Caco-2 (cell line): ENCODE measurements around the gene PARK7. TPM values are rescaled to one million over a fixed set of nuclear protein-coding genes. Genes with fewer than 3 reads are reported as not detected.
"Not testable (repeated sequence)": the region's sequence is repeated elsewhere in the genome, so short reads cannot be mapped to it uniquely, and the experiment has no call there.

Experiments
- BruUV-seq: library from RNA; stranded (reverse); fragments of 400-500 nt; replicated peaks from 2 replicates; lab custom pipeline; 2021; lab: Mats Ljungman, UMichigan
- CTCF ChIA-PET: fragments of 300-600 bp; sonication (Branson Sonifier 250); formaldehyde crosslinking; loops from one replicate; lab custom pipeline; 2022; ENCODE audit warnings: antibody characterized with exemption; lab: Charles Lee
- POLR2A ChIA-PET: fragments of 300-600 bp; sonication (Branson Sonifier 250); formaldehyde crosslinking; loops from one replicate; lab custom pipeline; 2022; ENCODE audit warnings: antibody characterized with exemption; lab: Charles Lee
- DNase-seq, 2 experiments: peaks; one replicate each; pipeline versions ENCODE4 v3.0.0 to v3.0.0-alpha.2; 2020 to 2022
- H3K27me3 ChIP-seq: replicated peaks from 2 replicates; pipeline ENCODE4 v1.6.0; 2011; ENCODE audit warnings: low read length; ENCODE audit not compliant: control insufficient read depth, insufficient read depth
- H3K36me3 ChIP-seq: 2 replicates; pipeline ENCODE4 v1.5.1; 2011; ENCODE audit warnings: low read length; ENCODE audit not compliant: control insufficient read depth, insufficient read depth
- H3K4me1 ChIP-seq: fragments of 250-450 bp; sonication (Bioruptor Pico); 2 replicates; pipeline ENCODE4 v1.5.1; 2020; ENCODE audit warnings: mild to moderate bottlenecking
- H3K4me3 ChIP-seq: 2 replicates; pipeline ENCODE4 v1.5.1; 2011; ENCODE audit warnings: low read depth, mild to moderate bottlenecking, control low read depth, low read length
- H3K9me3 ChIP-seq: fragments of 250-450 bp; sonication (Bioruptor Pico); 2 replicates; pipeline ENCODE4 v1.5.1; 2020; ENCODE audit warnings: mild to moderate bottlenecking, moderate library complexity
- H3K27ac Mint-ChIP-seq: one replicate; pipeline ENCODE4 v1.8.0; 2022; ENCODE audit warnings: mixed read lengths; ENCODE audit not compliant: unreplicated experiment
- H3K27me3 Mint-ChIP-seq: one replicate; pipeline ENCODE4 v1.8.0; 2022; ENCODE audit warnings: mixed read lengths; ENCODE audit not compliant: insufficient read depth, unreplicated experiment
- H3K36me3 Mint-ChIP-seq: one replicate; pipeline ENCODE4 v1.8.0; 2022; ENCODE audit warnings: mild to moderate bottlenecking, mixed read lengths; ENCODE audit not compliant: insufficient read depth, unreplicated experiment
- H3K4me1 Mint-ChIP-seq: one replicate; pipeline ENCODE4 v1.8.0; 2022; ENCODE audit warnings: low read depth, mixed read lengths; ENCODE audit not compliant: unreplicated experiment
- H3K4me3 Mint-ChIP-seq: one replicate; pipeline ENCODE4 v1.8.0; 2022; ENCODE audit warnings: mild to moderate bottlenecking, moderate library complexity, mixed read lengths; ENCODE audit not compliant: unreplicated experiment
- H3K9me3 Mint-ChIP-seq: one replicate; pipeline ENCODE4 v1.8.0; 2022; ENCODE audit warnings: mixed read lengths; ENCODE audit not compliant: unreplicated experiment
- intact Hi-C: fragments of 100-400 bp; cut with micrococcal nuclease; formaldehyde crosslinking; loops from one replicate; pipeline ENCODE4 v1.10.0; 2022; ENCODE audit not compliant: unreplicated experiment
- total RNA-seq: library from RNA; stranded (reverse); gene quantifications from 2 replicates; pipeline ENCODE4 v1.2.3, GENCODE V29; 2022
- TF ChIP-seq, protein P1 (sequence below), 2 experiments: fragments of 200-600 bp in 1 of 2; IDR thresholded peaks; 1 replicate in 1 of 2; 2 replicates in 1 of 2; pipeline versions ENCODE4 v1.5.1 to v1.8.0; 2011 to 2022; ENCODE audit warnings: antibody characterized with exemption in 1 of 2, control low read depth in 1 of 2, inconsistent platforms in 1 of 2, low read depth in 1 of 2, low read length in 1 of 2, mild to moderate bottlenecking in 1 of 2, moderate library complexity in 1 of 2; ENCODE audit not compliant: insufficient read depth in 1 of 2, severe bottlenecking in 1 of 2, unreplicated experiment in 1 of 2

Gene PARK7
- total RNA-seq, 1 experiment from 2014 or later = 293 TPM

DNA sequence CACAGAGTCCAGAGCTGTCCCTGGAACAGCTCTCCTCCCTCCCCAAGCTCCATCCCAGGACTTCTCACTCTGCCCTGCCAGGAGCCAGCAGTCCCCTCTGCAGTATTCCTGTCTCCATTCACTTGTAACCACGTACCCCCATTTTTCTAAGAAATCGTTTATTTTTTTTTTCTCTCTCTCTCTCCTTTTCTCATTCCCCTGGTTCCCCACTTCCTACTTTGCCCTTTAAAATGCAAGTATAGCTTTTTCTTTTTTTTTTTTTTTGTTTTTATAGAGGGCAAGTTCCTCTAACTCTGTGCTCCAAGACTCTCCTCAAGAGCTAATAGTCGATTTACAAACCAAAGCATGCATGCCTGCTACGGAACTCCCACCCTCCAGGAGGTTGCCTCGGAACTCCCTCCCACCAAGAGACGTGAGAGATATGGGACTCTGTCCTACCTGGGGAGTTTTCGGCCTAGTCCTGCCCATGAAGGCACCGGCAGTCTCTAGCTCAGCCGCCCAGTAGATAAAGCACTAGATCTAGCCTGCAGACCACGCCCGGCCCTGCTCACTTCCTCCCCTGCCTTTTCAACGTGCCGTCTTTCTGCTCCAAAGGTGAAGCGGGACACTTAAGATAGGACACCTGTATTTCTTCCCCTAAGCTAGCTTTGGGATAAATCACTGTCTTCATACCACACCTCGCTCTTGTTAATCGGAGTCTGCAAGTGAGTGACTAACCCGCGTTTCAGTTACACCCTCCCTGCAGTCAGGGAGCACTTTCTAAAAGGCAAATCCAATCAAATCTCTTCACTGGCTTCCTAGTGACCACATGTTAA lies 48.6 kb upstream of the PARK7 start:
- Histone ChIP-seq H3K4me1 (peaks cover 7% of the 10 kb centered on the region; the same call in 1 of the 2 replicates), H3K9me3 (no peaks in the 10 kb centered on the region), H3K36me3 (no peaks in the 10 kb centered on the region), H3K27me3 (no peaks in the 10 kb centered on the region), H3K4me3 (no peak overlapping the region)
- POLR2A ChIA-PET = interaction anchor here (0.6 to 0.7 kb wide), 2 partner anchors 27 to 208 kb away, joined by 3 to 7 read pairs; no protein-coding TSS in a partner anchor
- H3K4me1 Mint-ChIP-seq = peaks cover 12% of the 10 kb centered on the region
- H3K4me3 Mint-ChIP-seq = no peak overlapping the region
- H3K36me3 Mint-ChIP-seq = no peaks in the 10 kb centered on the region
- TF ChIP-seq, protein P1, sequence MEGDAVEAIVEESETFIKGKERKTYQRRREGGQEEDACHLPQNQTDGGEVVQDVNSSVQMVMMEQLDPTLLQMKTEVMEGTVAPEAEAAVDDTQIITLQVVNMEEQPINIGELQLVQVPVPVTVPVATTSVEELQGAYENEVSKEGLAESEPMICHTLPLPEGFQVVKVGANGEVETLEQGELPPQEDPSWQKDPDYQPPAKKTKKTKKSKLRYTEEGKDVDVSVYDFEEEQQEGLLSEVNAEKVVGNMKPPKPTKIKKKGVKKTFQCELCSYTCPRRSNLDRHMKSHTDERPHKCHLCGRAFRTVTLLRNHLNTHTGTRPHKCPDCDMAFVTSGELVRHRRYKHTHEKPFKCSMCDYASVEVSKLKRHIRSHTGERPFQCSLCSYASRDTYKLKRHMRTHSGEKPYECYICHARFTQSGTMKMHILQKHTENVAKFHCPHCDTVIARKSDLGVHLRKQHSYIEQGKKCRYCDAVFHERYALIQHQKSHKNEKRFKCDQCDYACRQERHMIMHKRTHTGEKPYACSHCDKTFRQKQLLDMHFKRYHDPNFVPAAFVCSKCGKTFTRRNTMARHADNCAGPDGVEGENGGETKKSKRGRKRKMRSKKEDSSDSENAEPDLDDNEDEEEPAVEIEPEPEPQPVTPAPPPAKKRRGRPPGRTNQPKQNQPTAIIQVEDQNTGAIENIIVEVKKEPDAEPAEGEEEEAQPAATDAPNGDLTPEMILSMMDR (IDR thresholded peaks at IDR 0.05; ENCODE audit: insufficient read depth in 1 of 2, low read depth in 1 of 2, low read length in 1 of 2, severe bottlenecking in 1 of 2, unreplicated experiment in 1 of 2) = no peak
- CTCF ChIA-PET = interaction anchor here (1.1 kb wide), 1 partner anchor 105 kb away, joined by 4 read pairs; no protein-coding TSS in a partner anchor
- no peaks in the 10 kb centered on the region for H3K27me3 Mint-ChIP-seq
- no peak for DNase-seq
- BruUV-seq = no TSS peak
- intact Hi-C loops = no loop called here
- no peaks in the 10 kb centered on the region for H3K9me3 Mint-ChIP-seq
- no peak overlapping the region for H3K27ac Mint-ChIP-seq

DNA sequence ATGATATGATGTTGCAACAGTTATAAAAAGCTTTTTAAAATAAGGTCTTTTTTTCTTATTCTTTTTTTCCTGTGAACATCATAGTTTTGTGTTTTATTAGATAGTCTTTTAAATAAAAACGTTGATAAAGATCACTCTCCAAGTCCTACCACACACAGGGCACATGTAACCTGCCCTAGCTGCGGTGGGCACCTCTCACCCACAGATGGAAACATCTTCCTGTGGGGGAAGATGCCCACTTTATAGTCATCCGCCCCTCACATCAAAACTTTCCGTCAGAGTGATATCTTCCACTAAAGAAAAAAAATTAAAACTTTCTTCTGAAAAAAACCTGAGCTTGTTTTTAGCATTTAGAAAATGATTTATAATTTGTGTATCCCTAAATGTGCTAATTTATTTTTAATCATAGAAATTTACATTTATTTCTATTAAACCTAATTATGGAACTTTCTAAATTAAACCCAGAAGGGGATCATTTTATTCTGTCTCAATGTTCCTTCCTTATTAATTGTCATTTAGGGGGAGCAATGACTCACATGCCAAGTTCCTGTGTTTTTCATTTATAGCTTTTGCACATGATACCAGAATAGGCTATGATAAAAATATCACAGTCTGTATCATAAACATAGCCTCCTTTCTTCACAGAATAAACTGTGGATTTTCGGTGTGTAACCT lies 45.5 kb upstream of the PARK7 start:
- BruUV-seq = no TSS peak
- no peaks in the 10 kb centered on the region for H3K9me3 ChIP-seq
- intact Hi-C loops = no loop called here
- Mint-ChIP-seq H3K27me3 (no peaks in the 10 kb centered on the region), H3K4me1 (peaks cover 12% of the 10 kb centered on the region), H3K4me3 (no peak overlapping the region), H3K9me3 (no peaks in the 10 kb centered on the region), H3K36me3 (no peaks in the 10 kb centered on the region), H3K27ac (no peak overlapping the region)
- DNase-seq = no peak
- H3K27me3 ChIP-seq = no peaks in the 10 kb centered on the region
- H3K36me3 ChIP-seq = no peaks in the 10 kb centered on the region
- CTCF ChIA-PET = no interaction called here
- no peak overlapping the region for H3K4me3 ChIP-seq
- H3K4me1 ChIP-seq = peaks cover 7% of the 10 kb centered on the region; the same call in 1 of the 2 replicates
- POLR2A ChIA-PET = no interaction called here
- TF ChIP-seq, protein P1 (IDR thresholded peaks at IDR 0.05; ENCODE audit: insufficient read depth in 1 of 2, low read depth in 1 of 2, low read length in 1 of 2, severe bottlenecking in 1 of 2, unreplicated experiment in 1 of 2) = no peak

DNA sequence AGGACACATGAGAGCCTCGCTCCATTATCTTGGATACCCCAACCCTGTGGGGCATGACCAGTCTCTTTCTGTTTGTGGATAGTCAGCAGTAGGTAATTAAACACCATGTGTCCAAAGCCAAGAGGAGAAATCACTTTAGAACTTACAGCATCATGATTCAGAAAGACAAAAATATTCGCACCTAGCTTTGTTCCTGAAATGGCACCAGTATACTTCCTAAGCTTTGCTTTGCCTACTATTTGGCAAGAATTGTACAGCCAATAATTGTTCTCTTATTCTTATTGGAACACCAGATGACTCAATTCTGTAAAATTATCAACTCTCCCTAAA lies 45.0 kb upstream of the PARK7 start:
- H3K9me3 Mint-ChIP-seq = no peaks in the 10 kb centered on the region
- no peak overlapping the region for H3K4me3 Mint-ChIP-seq
- Histone ChIP-seq H3K27me3 (no peaks in the 10 kb centered on the region), H3K9me3 (no peaks in the 10 kb centered on the region), H3K4me3 (no peak overlapping the region), H3K4me1 (peaks cover 7% of the 10 kb centered on the region; the same call in 1 of the 2 replicates), H3K36me3 (no peaks in the 10 kb centered on the region)
- H3K27me3 Mint-ChIP-seq = no peaks in the 10 kb centered on the region
- peaks cover 12% of the 10 kb centered on the region for H3K4me1 Mint-ChIP-seq
- H3K27ac Mint-ChIP-seq = no peak overlapping the region
- ChIA-PET CTCF (no interaction called here), POLR2A (no interaction called here)
- TF ChIP-seq, protein P1 (IDR thresholded peaks at IDR 0.05; ENCODE audit: insufficient read depth in 1 of 2, low read depth in 1 of 2, low read length in 1 of 2, severe bottlenecking in 1 of 2, unreplicated experiment in 1 of 2) = no peak
- no TSS peak for BruUV-seq
- no peak for DNase-seq
- no peaks in the 10 kb centered on the region for H3K36me3 Mint-ChIP-seq
- intact Hi-C loops = no loop called here

DNA sequence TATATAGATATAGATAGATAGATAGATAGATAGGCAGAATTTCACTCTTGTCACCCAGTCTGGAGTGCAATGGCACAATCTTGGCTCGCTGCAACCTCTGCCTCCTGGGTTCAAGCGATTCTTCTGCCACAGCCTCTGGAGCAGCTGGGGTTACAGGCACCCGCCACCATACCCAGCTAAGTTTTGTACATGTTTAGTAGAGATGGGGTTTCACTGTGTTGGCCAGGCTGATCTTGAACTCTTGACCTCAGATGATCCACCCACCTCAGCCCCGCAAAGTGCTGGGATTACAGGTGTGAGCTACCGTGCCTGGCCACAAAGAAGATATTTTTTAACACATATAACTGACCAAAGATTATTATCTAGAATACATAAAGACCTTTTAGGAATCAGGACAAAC lies 43.5 kb upstream of the PARK7 start:
- intact Hi-C loops, CTCF ChIA-PET, BruUV-seq, H3K36me3 Mint-ChIP-seq, H3K27me3 ChIP-seq, H3K9me3 ChIP-seq, DNase-seq, POLR2A ChIA-PET, H3K4me3 Mint-ChIP-seq, H3K4me1 Mint-ChIP-seq, H3K9me3 Mint-ChIP-seq, H3K27me3 Mint-ChIP-seq, H3K36me3 ChIP-seq, H3K4me3 ChIP-seq, H3K4me1 ChIP-seq, H3K27ac Mint-ChIP-seq: not testable (repeated sequence)
